GM13976 (cell line): ENCODE data around the gene ALLC.
"Not testable (repeated sequence)": the region's sequence is repeated elsewhere in the genome, so short reads cannot be mapped to it uniquely, and the experiment has no call there.

Source experiments
- DNase-seq: peaks from one replicate; pipeline ENCODE4 v3.0.0; 2012; ENCODE audit warnings: low spot score
- in situ Hi-C: fragments of 300-500 bp; cut with MboI; formaldehyde crosslinking; loops from one replicate; pipeline ENCODE4 v1.12.0; 2022; ENCODE audit warnings: low sequenced_read_pairs, mixed read lengths, inconsistent platforms; ENCODE audit not compliant: unreplicated experiment
- TF ChIP-seq, protein P1 (sequence below): IDR thresholded peaks from 2 replicates; pipeline ENCODE4 v1.5.1; 2012; ENCODE audit warnings: borderline replicate concordance, mild to moderate bottlenecking; ENCODE audit not compliant: insufficient read depth; ENCODE audit errors: extremely low read depth, missing control alignments, control extremely low read depth

The ALLC gene

DNA sequence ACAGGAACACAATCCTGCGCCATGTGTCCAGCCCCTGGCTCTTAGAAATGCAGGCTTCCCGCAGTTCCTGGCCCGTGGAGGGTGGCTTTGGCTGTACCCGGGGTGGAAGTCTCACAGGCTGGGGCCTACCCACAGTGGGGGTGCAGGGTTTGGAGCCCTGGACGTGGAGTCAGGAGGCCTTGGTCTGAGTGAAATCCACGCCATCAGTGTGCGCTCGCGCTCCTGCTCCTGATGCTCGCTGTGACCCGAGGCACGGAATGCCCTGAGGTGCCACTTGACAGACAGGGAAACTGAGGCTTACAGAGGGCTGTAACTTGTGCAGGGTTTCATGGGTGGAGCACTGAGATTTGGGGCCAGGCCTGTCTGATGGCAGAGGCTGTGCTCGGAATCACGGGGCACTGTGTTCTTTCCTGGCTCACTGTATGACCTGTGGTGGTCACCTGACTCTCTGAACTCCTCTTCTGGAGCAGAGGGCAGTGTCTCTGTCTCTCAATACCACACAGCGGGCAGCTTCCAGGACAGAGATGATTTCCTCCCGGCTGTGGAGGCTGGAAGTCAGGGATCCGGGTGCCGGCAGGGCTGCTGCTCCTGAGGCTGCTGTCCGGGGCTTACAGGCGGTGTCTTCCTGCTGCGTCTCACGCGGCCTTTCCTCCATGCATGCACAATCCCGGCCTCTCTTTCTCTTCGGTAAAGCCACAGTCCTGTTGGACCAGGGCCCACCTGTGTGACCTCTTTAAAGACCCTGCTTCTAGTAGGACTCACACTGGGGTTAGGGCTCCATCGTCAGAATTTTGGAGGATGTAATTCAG, 25.9 kb upstream of the ALLC start:
- TF ChIP-seq, protein P1, sequence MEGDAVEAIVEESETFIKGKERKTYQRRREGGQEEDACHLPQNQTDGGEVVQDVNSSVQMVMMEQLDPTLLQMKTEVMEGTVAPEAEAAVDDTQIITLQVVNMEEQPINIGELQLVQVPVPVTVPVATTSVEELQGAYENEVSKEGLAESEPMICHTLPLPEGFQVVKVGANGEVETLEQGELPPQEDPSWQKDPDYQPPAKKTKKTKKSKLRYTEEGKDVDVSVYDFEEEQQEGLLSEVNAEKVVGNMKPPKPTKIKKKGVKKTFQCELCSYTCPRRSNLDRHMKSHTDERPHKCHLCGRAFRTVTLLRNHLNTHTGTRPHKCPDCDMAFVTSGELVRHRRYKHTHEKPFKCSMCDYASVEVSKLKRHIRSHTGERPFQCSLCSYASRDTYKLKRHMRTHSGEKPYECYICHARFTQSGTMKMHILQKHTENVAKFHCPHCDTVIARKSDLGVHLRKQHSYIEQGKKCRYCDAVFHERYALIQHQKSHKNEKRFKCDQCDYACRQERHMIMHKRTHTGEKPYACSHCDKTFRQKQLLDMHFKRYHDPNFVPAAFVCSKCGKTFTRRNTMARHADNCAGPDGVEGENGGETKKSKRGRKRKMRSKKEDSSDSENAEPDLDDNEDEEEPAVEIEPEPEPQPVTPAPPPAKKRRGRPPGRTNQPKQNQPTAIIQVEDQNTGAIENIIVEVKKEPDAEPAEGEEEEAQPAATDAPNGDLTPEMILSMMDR, result no peak
- in situ Hi-C loops, result no loop called here
- DNase-seq, result no peak

DNA sequence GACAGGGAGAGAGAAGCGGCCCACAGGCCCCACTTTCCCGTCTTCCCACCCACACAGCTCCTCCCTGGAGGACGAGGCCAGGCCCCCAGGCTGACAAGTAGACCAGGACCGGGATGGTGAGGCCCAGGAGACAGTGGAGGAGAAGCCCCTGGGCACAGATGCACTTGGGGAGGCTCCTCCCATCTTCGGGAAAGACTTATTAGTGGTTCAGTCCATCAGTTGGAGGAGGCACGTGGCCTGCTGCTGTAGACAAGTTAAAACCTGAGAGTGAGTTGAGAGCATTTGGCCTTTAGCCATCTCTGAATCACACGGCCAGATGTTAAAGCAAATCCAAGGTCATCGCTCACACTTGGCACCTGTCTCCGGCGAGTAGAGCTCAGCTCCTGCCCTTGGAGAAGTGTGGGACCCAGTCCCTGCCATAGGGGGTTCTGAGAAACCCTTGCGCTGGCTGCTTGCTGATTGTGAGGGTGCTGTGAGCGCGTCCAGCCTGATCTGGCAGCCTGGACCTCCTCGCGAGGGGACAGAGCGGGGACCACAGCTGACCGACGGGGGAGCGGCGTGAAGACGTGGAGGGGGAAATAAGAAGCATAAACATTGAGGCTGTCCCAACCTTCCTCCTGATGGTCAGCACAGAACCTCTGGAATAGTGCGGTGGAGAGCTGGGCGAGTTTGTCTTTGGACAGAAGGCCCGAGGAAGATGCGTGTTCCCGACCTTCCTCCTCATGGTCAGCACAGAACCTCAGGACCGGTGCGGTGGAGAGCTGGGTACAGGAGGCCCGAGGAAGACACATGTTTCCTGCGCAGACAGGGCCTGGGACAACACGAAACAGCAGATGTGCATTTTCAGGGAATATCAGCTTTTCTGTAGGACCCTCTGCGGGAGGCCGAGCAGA, 24.7 kb upstream of the ALLC start:
- no peak for DNase-seq
- in situ Hi-C loops, result no loop called here
- TF ChIP-seq, protein P1, result no peak

DNA sequence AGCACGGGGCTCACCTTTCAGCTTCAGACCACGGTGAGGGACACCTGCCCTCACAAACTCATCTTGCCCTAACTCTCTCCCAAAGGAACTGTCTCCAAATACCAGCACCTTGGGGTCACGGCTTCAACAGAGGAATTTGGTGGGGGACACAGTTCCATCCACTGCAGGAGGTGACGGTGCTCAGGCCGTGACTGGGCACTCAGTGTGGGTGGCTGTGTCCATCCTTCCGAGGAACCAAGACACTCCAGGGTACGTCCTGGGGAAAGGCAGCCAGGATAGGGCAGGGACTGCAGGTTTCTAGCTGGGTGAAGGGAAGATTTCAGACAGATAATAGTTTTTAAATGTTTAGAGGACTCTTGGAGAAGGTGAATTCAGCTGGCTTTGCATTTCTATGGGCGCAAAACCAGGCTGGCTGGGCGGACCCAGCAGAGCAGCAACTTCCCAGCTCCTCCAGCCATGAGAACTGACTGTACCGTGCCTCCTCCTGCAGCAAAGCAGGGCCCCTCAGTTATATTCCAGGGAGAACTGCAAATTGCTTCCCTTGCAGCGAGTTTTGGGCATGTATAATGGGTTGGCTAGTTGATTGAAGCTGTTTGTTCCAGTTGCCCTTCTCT, 23.9 kb upstream of the ALLC start:
- in situ Hi-C loops, result no loop called here
- DNase-seq, result no peak
- TF ChIP-seq, protein P1, result no peak

DNA sequence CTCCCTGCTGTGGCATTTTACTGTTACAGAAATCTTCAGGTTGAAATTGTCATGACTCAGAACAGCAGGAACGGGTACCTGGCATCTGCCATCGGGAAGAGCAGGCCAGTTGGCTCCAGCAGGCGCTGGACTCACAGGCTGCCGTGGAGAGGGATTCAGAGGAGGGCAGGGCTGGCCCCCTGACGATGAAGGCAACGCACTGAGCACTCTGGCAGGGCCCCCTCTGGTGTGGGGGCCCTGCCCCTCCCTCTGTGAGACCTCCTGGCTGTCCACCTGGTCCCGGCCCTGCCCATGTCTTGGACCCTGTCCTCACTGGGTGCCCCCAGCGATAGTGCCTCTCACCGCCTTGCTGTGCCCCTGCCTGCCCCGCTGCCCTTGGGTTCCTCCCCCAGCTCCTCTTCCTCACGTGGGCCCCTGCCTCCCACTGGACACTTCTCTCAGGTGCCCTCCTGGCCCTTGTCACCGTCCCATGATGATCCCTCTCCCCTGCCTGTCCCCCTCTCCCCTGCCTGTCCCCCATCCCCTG, 23.3 kb upstream of the ALLC start:
- DNase-seq, result no peak
- TF ChIP-seq, protein P1, result no peak
- in situ Hi-C loops, result no loop called here

DNA sequence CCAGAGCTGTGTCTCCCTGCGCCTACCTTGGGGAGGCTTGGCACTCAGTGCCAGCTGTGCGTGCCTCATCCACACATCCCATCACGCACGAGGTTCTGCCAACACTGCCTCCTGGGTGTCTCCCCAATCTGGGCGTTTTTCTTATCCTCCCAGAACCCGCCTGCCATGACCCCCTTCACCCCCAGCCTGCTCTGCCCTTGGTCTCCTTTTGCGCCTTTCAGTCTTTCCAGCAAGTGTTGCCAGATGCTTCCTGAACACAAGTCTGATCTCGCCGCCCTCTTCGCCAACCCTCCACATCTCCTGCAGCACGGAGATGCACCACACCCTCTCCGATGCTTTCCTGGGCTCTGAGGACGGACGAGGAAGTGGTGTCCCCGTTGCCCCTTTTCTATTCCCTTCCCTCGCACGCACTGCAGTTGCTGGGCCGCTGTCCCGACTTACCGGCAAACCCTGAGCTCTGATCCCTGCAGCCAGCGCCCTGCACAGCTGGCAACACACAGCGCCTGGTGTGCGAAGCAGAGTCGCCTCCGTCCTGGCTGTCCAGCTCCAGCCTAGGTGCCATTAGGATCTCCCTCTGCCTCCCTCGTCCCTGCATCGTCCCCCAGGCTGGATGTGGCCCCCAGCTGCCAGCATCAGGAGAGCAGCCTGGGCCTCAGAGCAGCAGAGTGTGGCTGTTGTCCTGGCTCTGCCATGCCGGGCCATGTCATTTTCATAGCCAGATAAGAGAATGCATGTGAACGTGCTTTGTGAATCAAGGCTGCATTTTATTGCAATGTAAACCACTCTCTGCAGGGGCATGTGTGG, 22.6 kb upstream of the ALLC start:
- DNase-seq, result no peak
- TF ChIP-seq, protein P1, result no peak
- in situ Hi-C loops, result no loop called here

DNA sequence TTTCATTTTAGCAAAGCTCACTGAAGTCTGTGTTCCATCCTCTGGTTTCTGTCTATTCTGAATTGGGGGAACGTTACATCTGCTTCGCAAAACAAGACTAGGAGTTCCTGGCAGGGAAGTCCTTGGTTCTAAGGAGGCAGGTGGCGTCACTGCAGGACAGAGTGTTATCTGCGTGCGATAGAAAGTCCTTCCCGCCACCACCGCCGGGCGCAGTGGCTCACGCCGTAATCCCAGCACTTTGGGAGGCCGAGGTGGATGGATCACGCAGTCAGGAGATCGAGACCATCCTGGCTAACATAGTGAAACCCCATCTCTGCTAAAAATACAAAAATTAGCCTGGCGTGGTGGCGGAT, 22.0 kb upstream of the ALLC start:
- in situ Hi-C loops, DNase-seq: not testable (repeated sequence)
